Measurements from ENCODE around the gene UHRF1.

- no peak for TF ChIP-seq YY1 (IDR thresholded peaks at IDR 0.05; ENCODE audit: low read depth)
- no peak for TF ChIP-seq EP300 (IDR thresholded peaks at IDR 0.05; ENCODE audit: borderline replicate concordance in 1 of 2, low read depth in 1 of 2, low read length in 1 of 2)
- no peak for TF ChIP-seq CTCF (IDR thresholded peaks at IDR 0.05)
- TF ChIP-seq RCOR1 (IDR thresholded peaks at IDR 0.05; ENCODE audit: low read length) = no peak
- no peak for TF ChIP-seq POLR2AphosphoS5 (IDR thresholded peaks at IDR 0.05; ENCODE audit: low read depth, low read length)
- TF ChIP-seq FOSL2 (IDR thresholded peaks at IDR 0.05; ENCODE audit: borderline replicate concordance, low read depth) = no peak
- no peak for TF ChIP-seq ZBTB33 (IDR thresholded peaks at IDR 0.05; ENCODE audit: borderline replicate concordance, low read depth)
- no peak for TF ChIP-seq RXRA (IDR thresholded peaks at IDR 0.05; ENCODE audit: borderline replicate concordance, low read depth)
- TF ChIP-seq GABPA (IDR thresholded peaks at IDR 0.05; ENCODE audit: low read depth) = no peak
- no peak for TF ChIP-seq TEAD4 (IDR thresholded peaks at IDR 0.05; ENCODE audit: borderline replicate concordance, insufficient read depth)
These were observed 65.7 kb downstream of the UHRF1 start for GRCh38 chr19:4974880-4975469.

Measured in SK-N-SH (cell line).